ENCODE data around the gene SPTBN1.

DNA sequence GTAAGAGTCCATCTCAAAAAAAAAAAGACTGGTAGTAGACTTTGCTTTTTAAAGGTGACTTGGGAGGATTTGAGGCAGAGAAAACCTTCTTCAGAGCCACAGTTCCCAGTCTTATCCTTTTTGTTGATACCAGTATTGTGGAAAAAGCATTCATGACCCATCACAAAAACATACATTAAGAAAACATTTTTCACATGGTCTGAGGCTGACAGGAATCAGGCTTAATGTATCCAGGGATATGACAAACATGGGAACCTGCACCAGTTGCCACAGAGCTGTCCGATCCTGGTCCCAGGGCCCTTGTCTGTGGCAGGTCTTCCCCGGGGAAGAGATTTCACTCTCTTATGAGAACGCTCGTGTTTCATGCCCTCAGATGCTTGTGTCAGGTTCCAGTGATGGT is 21.8 kb downstream of the SPTBN1 start:
- TF ChIP-seq PPARA (CRISPR knock-in tag; IDR thresholded peaks at IDR 0.05; ENCODE audit: borderline replicate concordance) (no peak), ZNF565 (CRISPR knock-in tag; conservative IDR thresholded peaks at IDR 0.05; ENCODE audit: low read depth) (no peak), CSDC2 (CRISPR knock-in tag; IDR thresholded peaks at IDR 0.05) (no peak), ARNTL (CRISPR knock-in tag; IDR thresholded peaks at IDR 0.05; ENCODE audit: borderline replicate concordance, low read depth) (no peak), BACH2 (CRISPR knock-in tag; IDR thresholded peaks at IDR 0.05; ENCODE audit: borderline replicate concordance) (no peak), ESRRG (CRISPR knock-in tag; IDR thresholded peaks at IDR 0.05) (no peak), ZFP3 (CRISPR knock-in tag; IDR thresholded peaks at IDR 0.05) (no peak)
- TF ChIP-seq, protein P1, sequence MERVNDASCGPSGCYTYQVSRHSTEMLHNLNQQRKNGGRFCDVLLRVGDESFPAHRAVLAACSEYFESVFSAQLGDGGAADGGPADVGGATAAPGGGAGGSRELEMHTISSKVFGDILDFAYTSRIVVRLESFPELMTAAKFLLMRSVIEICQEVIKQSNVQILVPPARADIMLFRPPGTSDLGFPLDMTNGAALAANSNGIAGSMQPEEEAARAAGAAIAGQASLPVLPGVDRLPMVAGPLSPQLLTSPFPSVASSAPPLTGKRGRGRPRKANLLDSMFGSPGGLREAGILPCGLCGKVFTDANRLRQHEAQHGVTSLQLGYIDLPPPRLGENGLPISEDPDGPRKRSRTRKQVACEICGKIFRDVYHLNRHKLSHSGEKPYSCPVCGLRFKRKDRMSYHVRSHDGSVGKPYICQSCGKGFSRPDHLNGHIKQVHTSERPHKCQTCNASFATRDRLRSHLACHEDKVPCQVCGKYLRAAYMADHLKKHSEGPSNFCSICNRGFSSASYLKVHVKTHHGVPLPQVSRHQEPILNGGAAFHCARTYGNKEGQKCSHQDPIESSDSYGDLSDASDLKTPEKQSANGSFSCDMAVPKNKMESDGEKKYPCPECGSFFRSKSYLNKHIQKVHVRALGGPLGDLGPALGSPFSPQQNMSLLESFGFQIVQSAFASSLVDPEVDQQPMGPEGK (CRISPR knock-in tag; IDR thresholded peaks at IDR 0.05; ENCODE audit: borderline replicate concordance), result no peak
